ENCODE data around the gene COP1.

COP1 gene

DNA sequence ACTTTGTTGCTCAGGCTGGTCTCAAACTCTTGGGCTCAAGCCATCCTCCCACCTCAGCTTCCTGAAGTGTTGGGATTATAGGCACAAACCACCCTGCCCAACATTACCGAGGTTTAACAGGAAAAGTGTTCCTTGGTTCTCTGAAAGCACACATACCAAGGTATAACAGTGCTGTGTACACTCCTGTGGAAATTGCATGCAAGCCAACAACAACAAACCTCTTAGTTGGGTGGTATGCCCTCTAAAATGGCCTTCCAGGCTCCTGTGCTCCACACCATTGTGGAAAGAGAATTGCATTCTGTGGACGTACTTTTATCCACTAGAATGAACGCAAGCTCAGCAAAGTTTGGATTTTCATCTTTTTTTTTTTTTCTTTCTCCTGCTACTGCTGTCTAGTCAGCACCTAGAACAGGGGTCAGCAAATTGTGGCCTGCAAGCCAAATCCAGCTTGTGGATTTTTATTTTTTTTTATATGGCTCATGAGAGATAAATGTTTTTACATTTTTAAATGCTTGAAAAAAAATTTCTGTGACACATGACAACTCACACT lies 271.4 kb downstream of the COP1 start:
- TF ChIP-seq, protein P1, sequence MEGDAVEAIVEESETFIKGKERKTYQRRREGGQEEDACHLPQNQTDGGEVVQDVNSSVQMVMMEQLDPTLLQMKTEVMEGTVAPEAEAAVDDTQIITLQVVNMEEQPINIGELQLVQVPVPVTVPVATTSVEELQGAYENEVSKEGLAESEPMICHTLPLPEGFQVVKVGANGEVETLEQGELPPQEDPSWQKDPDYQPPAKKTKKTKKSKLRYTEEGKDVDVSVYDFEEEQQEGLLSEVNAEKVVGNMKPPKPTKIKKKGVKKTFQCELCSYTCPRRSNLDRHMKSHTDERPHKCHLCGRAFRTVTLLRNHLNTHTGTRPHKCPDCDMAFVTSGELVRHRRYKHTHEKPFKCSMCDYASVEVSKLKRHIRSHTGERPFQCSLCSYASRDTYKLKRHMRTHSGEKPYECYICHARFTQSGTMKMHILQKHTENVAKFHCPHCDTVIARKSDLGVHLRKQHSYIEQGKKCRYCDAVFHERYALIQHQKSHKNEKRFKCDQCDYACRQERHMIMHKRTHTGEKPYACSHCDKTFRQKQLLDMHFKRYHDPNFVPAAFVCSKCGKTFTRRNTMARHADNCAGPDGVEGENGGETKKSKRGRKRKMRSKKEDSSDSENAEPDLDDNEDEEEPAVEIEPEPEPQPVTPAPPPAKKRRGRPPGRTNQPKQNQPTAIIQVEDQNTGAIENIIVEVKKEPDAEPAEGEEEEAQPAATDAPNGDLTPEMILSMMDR (IDR thresholded peaks at IDR 0.05; ENCODE audit: low read depth, low read length): no peak
- no peak overlapping the region for H3K4me3 ChIP-seq (replicated peaks in 1 of 2; ENCODE audit: low read depth in 2 of 2, low read length in 2 of 2)
- no peak for DNase-seq (ENCODE audit: low read depth in 2 of 2)

DNA sequence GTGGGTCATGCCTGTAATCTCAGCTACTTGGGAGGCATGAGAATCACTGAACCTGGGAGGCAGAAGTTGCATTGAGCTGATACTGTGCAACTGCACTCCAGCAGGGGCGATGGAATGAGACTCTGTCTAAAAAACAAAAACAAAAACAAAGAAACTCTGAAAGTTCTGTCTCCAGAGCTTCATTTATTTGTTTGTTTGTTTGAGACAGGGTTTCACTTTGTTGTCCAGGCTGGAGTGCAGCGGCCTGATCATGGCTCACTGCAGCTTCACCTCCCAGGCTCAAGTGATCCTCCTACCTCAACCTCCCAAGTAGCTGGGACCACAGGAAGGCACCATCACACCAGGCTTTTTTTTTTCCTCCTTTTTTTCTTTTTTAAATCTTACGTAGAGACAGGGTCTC lies 271.9 kb downstream of the COP1 start:
- no peak overlapping the region for H3K4me3 ChIP-seq (replicated peaks in 1 of 2; ENCODE audit: low read depth in 2 of 2, low read length in 2 of 2)
- TF ChIP-seq, protein P1 (IDR thresholded peaks at IDR 0.05; ENCODE audit: low read depth, low read length): no peak
- DNase-seq (ENCODE audit: low read depth in 2 of 2): no peak

DNA sequence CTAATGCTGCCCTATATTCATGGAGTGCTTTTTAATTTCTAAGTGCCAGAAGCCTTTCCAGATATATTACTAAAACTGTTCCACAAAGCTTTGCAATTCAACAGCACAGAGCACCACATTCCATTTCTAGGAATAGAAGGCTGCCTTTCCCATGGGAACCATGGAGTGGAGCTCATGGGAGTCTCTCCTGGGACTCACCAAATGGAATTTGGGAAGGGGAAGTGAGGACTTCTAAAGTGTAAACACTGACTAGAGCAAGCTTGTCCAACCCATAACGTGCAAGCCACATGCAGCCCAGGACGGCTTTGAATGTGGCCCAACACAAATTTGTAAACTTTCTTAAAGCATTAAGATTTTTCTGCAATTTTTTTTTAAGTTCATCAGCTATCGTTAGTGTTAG lies 273.3 kb downstream of the COP1 start:
- TF ChIP-seq, protein P1 (IDR thresholded peaks at IDR 0.05; ENCODE audit: low read depth, low read length): no peak
- DNase-seq (ENCODE audit: low read depth in 2 of 2): peak; percentile 25 to 26
- H3K4me3 ChIP-seq (replicated peaks in 1 of 2; ENCODE audit: low read depth in 2 of 2, low read length in 2 of 2): no peak overlapping the region

DNA sequence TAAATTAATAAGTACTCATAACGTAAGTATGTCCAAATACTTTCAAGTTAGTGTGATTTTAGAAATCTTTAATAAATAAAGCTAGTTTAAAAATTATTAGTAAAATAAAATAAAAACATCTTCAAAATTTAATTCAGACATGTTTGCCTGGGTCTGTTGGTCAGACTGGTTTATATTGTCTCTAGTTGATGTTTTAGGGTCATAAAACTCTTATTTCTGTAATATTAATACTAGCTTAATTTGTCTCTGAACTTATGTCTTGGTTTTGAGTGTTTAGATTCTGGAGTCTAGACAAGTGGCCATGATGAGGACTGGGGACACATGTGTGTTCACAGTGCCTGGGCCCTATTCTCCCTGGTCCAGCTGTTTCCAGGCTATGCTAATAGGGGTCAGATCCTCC lies 279.1 kb downstream of the COP1 start:
- H3K4me3 ChIP-seq (replicated peaks in 1 of 2; ENCODE audit: low read depth in 2 of 2, low read length in 2 of 2): no peak overlapping the region
- TF ChIP-seq, protein P1 (IDR thresholded peaks at IDR 0.05; ENCODE audit: low read depth, low read length): no peak

DNA sequence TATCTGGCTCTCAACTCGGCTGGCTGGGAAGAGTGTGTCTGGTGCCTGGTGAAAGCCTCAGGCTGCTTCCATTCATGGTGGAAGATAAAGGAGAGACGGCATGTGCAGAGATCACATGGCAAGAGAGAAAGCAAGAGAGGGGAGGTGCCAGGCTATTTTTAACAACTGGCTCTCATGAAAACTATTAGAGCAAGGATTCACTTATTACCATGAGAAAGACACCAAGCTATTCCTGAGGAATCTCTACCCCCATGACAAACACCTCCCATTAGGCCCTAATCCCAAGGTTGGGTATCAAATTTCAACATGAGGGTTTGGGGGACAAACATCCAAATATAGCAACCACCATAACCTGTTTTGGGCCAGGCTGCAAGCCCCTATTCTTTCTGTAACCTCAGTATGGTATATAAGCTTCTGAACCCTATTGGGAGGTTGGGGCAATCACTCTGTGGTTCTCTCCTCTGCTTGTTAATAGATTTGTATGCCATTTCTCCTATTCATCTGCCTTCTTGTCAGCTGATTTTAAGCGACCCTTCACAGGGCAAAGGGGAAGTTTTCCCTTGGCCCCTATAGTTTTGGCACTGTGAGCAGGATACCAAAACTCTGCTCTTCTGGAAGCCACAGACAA lies 284.7 kb downstream of the COP1 start:
- DNase-seq (ENCODE audit: low read depth in 2 of 2): no peak
- TF ChIP-seq, protein P1 (IDR thresholded peaks at IDR 0.05; ENCODE audit: low read depth, low read length): no peak
- H3K4me3 ChIP-seq (replicated peaks in 1 of 2; ENCODE audit: low read depth in 2 of 2, low read length in 2 of 2): no peak overlapping the region

More for the DNA sequence above, 279.1 kb downstream of the COP1 start:
- no peak for DNase-seq (ENCODE audit: low read depth in 2 of 2)

DNA sequence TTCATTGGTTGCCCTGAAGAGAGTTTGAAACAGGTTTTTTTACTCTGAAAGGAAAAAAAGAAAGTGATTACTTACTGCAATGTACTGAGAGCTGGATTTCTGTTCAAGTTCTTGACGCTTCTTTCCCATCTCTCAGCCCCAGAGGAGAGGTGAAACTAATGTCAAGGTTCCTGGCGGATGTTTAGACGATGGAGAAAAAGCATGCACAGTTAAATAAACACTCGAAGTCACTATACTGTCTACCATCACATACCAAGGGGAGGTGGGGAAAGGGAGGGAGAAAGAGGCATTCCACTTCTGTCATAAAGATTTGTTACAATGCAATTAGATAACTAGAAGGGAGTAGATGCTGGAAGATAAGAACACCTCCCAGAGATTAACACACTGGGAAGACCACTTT lies 286.7 kb downstream of the COP1 start:
- TF ChIP-seq, protein P1 (IDR thresholded peaks at IDR 0.05; ENCODE audit: low read depth, low read length): no peak
- no peak for DNase-seq (ENCODE audit: low read depth in 2 of 2)

DNA sequence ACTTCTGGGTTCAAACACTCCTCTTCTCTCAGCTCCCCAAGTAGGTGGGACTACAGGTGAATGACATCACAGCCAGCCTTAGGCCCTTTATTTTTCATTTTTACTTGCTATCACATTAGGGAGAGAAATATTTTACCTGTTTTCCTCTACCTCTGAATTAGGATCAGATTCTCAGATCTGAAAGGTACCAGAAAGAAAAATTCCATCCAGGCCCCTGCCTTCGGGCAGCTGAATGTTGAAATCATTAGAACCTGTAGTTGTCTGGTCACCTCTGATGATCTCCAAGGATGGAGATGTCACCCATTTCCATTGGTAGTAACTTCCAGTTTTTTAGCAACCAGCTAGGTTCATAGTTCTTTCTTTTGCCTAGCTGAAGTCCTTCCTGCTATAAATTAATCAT lies 288.1 kb downstream of the COP1 start:
- TF ChIP-seq, protein P1 (IDR thresholded peaks at IDR 0.05; ENCODE audit: low read depth, low read length): no peak

More for the DNA sequence above, 286.7 kb downstream of the COP1 start:
- no peak overlapping the region for H3K4me3 ChIP-seq (replicated peaks in 1 of 2; ENCODE audit: low read depth in 2 of 2, low read length in 2 of 2)

More for the DNA sequence above, 288.1 kb downstream of the COP1 start:
- DNase-seq (ENCODE audit: low read depth in 2 of 2): no peak
- H3K4me3 ChIP-seq (replicated peaks in 1 of 2; ENCODE audit: low read depth in 2 of 2, low read length in 2 of 2): no peak overlapping the region

Data from cardiac fibroblast (primary cell).